KOPT-K1 (cell line): ENCODE data around the gene CCDC187.

ENCODE experiments used
- H3K27ac ChIP-seq: fragments of 200-600 bp; sonication (generic); 2 replicates; pipeline ENCODE4 v1.5.1; 2016; ENCODE audit warnings: antibody characterized with exemption, mild to moderate bottlenecking, low read depth, low read length; ENCODE audit not compliant: poor library complexity, severe bottlenecking
- H3K36me3 ChIP-seq: fragments of 200-600 bp; sonication (generic); 2 replicates; pipeline ENCODE4 v1.5.1; 2017; ENCODE audit warnings: antibody characterized with exemption, mild to moderate bottlenecking, low read length, moderate library complexity; ENCODE audit not compliant: insufficient read depth
- H3K9me3 ChIP-seq: fragments of 200-600 bp; sonication (generic); 2 replicates; pipeline ENCODE4 v1.5.1; 2017; ENCODE audit warnings: antibody characterized with exemption, low read length, mild to moderate bottlenecking; ENCODE audit not compliant: insufficient read depth, poor library complexity, severe bottlenecking

CCDC187 gene

DNA sequence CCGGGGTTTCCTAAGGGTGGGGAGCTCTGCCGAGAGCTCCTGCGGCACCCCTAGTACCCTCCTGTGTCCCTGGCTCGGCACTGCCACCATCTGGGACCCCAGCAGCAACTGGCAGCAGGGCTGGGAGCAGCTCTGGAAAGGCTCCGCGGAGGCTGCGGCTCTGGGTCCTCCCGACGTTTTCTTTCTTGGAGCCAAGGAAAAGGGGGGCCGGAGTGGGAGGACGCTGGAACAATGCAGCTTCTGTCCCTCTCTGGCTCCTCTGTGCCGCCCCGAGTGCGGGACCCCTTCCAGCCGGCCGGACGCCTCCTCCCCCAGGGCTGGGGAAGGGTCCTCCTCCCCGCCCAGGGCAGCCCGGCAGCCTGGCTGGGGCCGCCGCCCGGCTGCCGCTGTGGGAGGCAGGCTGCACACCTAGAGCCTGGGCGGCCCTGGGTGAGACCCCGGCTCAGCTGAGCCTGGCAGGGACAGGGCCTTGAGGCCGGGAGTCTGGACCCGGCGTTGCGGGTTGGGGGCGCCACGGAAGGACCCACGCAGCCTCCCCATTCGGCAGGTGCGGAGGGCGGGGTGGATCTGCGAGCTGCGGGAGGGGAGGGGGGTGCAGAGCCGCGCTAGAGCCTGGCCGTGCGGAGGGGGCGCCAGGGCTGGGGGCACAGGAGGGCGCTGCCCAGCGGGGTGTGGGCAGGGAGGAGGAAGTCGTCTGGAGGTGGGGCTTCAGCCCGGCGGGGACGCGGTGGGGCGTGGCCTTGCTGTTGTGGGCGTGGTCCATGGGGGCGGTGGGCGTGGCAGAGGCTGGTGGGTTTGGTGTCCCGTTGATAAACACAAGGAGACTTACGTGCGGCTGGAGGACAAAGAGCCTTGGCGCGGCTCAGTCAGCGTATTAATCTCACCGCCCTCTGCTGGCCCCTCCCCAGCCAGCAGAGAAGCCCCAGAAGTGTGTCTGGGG, 38.6 kb upstream of the CCDC187 start:
- Histone ChIP-seq H3K27ac (no peak overlapping the region), H3K9me3 (no peaks in the 10 kb centered on the region), H3K36me3 (no peaks in the 10 kb centered on the region)

DNA sequence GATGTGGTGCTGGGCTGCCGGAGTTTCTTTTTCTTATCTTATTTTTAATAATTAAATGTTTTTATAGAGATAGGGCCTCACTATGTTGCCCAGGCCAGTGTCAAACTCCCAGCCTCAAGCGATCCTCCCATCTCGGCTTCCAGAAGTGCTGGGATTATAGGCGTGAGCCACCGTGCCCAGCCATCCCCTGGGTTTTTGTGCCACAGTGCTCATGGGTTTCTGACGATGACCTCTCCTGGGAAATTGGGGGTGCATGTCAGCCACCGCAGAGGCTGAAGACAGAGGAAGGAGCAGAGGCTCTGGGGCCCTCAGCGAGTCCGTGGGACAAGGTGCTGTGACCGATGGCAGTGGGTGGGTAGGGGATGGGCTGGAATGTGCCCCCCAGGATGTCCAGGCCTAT, 37.9 kb upstream of the CCDC187 start:
- Histone ChIP-seq H3K27ac (no peak overlapping the region), H3K36me3 (no peaks in the 10 kb centered on the region), H3K9me3 (no peaks in the 10 kb centered on the region)

DNA sequence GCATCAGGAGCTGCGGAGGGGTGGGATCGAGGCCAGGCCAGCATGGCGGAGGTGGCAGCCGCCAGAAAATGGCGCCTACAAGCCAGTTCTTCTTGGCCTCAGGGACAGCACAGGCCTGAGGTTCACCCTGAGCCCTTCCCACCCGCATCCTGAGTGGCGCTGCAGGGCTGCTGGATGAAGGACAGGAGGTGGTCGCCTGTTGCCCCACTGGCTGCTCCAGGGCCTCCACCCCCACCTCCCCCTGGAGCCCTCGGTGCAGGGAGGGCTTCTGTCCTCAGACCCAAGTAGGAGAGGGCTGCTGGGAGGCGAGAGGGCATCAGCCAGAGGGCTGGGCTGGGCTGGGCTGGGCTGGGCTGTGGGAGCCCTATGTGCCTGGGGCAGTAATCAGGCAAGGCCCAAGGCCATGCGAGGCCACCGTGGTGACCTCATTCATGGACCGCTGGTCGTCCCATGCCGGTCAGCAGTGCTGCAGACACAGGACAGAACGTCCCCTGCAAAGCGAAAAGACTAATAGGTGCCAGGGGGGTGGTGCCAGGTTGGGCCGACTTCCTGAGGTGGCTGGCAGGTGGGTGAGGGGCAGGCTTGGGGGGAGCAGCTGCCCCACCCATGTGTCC, 37.3 kb upstream of the CCDC187 start:
- no peaks in the 10 kb centered on the region for H3K9me3 ChIP-seq
- H3K27ac ChIP-seq: no peak overlapping the region
- no peaks in the 10 kb centered on the region for H3K36me3 ChIP-seq

DNA sequence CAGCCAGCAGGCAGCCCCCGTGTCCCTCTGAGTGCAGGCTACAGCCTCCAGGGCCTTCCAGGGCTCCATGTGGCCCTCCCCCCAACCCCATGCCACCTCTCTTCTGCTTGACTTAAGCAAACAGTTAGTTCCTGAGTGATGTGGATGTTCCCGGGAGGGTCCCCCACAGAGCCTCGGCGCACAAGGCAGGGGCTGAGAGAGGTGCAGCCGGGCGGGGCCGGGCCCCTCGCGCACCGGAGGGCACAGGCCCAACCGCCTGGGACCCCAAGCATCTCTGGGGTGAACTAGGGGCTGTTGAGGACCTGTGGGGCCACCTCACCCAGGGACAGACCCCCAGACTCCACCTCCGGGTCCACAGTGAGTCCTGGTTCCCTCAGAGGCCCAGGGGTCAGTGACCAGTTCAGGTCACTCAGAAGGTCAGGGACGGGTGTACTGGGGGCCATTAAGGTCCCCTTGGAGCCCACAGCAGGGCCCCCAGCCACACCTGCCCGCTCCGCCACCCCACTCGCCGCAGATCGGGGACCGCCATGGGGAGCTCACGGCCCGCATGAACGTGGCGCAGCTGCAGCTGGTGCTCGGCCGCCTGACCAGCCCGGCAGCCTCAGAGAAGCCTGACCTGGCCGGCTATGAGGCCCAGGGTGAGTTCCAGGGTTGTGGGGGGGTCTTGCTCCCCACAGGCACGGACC, 36.6 kb upstream of the CCDC187 start:
- Histone ChIP-seq H3K27ac (no peak overlapping the region), H3K9me3 (no peaks in the 10 kb centered on the region), H3K36me3 (no peaks in the 10 kb centered on the region)

DNA sequence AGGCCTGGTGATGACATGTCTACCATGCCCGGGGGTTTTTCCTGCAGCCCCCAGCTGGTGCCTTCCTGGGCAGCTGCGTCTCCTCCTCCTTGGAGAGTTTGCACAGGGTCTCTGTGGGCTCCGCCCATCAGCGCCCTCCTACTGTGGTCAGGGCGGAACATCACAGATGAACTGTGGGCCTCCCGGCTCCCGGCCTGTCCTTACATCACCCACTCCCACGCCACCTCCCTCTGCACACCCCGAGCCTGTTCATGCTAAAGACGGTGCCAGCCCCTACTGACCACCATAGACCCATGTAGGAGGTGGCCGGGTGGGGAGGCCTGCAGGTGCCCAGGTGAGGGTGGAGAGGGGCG, 36.0 kb upstream of the CCDC187 start:
- Histone ChIP-seq H3K9me3 (no peaks in the 10 kb centered on the region), H3K36me3 (no peaks in the 10 kb centered on the region), H3K27ac (no peak overlapping the region)

DNA sequence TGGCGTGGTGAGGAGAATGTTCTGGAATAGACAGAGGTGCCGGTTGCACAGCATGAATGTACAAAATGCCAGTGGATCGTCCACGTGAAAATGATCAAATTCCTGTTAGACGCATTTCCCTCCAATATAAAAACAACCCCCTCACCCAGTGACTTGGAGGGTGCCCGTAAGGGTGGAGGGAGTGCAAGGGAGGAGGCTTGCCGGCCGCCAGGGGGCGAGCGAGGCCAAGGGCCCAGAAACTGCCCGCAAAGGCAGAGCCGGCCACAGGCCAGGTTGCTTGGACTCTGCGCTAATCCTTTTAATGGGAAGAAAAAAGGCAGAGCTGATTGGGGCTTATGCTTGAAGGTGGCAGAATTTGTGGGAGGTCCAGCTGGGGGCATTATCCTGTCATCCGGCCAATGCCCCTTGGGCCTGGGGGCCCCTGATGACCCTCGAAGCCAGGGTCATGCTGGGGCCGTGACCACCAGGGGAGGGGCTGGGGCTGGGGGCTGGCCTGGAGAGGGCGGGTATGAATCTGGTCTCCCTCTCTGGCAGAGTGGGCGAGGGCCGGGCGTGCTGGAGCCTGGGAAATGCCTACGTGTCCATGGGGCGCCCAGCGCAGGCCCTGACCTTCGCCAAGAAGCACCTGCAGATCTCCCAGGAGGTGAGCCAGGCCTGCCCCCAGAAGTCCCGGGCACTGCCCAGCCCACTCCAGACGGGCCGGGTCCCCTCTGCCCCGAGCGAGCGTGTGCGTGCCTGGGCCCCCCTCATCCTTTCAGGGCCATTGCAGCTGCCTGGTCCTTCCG, 35.5 kb upstream of the CCDC187 start:
- H3K36me3 ChIP-seq: no peaks in the 10 kb centered on the region
- no peak overlapping the region for H3K27ac ChIP-seq
- no peaks in the 10 kb centered on the region for H3K9me3 ChIP-seq

DNA sequence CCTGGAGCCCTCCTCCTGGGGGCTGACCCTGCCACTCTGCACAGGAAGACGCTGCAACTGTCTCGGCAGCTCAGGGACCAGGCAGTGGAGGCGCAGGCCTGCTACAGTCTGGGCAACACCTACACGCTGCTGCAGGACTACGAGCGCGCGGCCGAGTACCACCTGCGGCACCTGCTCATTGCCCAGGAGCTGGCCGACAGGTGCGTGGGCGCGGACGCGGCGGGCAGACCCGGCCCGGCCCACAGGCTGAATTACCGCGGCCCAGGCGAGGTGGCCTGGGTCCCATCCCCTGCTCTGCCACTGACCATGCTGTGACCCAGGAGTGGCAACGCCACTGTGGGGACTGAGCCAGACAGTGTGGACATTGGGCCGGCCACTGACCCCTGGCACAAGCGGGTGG, 34.6 kb upstream of the CCDC187 start:
- H3K9me3 ChIP-seq: no peaks in the 10 kb centered on the region
- no peaks in the 10 kb centered on the region for H3K36me3 ChIP-seq
- no peak overlapping the region for H3K27ac ChIP-seq

DNA sequence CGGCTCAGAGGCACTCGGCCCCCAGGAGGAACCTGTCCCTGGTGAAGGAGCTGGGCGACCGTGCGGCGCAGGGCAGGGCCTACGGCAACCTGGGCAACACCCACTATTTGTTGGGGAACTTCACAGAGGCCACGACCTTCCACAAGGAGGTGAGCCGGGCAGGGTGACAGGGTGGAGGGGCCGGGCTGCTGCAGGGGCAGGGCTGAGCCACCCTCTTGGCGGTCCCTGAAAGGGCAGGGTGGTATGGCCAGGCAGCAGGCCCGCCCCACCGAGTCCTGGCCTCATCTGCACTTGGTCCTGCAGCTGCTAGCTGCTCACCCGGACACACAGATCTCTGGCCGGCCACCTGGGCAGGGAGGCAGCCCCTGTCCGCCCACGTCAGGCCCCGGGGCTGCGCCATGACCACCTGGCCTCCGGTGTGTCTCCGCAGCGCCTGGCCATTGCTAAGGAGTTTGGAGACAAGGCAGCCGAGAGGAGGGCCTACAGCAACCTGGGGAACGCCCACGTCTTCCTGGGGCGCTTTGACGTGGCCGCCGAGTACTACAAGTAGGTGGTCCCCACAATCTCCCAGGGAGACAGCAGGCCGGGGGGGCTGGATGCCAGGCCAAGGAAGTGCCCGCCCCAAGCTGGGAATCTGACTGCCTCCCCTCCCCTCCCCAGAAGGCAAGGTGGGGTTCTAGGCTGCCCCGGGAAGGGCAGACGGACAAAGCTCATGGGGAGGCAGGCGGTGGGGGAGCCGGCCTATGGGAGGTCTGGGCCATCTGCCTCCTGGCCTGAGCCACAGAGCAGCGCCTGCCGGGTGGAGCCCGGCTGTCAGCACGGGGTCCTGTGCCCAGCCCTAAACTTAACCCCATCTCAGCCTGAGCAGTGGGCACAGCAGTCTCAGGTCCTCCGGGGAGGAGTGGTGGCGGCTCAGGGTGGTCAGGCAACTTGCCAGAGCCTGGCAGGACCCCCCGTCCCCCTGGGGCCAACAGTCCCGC, 33.8 kb upstream of the CCDC187 start:
- H3K27ac ChIP-seq: no peak overlapping the region
- no peaks in the 10 kb centered on the region for H3K36me3 ChIP-seq
- H3K9me3 ChIP-seq: no peaks in the 10 kb centered on the region

DNA sequence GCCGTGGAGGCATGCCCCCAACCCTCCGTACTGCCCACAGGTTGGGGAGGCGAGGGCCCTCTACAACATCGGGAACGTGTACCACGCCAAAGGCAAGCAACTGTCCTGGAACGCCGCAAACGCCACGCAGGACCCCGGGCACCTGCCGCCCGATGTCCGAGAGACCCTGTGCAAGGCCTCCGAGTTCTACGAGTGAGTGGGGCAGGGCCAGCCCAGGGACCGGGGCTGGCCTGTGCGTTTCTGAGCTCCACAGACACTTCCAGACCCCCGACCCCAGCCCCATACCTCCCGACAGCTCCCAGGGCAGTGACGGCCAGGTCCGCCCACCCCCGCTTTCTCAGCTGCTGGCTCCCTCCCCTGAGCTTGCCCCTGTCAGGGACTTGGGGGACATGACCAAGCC, 33.0 kb upstream of the CCDC187 start:
- Histone ChIP-seq H3K27ac (no peak overlapping the region), H3K9me3 (no peaks in the 10 kb centered on the region), H3K36me3 (no peaks in the 10 kb centered on the region)

DNA sequence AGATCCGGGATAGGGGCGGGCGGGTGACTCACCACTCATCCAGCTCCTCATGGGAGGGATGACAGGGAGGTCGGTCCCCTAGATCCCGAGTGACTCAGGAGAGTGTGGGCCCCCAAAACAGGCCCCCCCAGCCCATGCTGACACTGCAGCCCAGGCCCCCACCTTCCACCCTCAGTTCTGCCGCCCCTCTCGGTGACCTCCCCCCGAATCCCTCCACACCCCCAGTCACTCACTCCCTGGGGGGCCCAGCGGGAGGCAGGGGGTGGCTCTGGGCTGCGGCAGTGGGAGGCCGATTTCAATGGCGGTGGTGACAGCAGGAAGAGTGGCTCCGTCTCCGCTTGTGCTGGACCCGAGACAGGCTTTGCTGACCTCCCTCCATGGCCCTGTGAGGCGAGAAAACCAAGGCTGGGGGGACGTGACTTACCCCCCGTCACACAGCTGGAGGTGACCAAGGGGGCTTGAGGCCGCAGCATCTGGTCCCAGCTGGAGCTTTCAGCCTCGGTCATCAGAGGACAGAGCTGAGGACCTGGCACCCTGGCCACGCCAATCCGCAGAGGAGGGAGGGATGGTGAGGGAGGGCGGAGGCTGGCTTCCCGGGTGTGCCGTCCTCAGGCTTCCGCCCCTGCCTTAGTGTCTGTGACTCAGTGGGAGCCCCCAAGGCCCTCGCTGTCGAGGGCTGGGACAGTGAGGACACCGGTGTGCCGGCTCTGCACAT, 32.4 kb upstream of the CCDC187 start:
- Histone ChIP-seq H3K27ac (no peak overlapping the region), H3K36me3 (no peaks in the 10 kb centered on the region)

DNA sequence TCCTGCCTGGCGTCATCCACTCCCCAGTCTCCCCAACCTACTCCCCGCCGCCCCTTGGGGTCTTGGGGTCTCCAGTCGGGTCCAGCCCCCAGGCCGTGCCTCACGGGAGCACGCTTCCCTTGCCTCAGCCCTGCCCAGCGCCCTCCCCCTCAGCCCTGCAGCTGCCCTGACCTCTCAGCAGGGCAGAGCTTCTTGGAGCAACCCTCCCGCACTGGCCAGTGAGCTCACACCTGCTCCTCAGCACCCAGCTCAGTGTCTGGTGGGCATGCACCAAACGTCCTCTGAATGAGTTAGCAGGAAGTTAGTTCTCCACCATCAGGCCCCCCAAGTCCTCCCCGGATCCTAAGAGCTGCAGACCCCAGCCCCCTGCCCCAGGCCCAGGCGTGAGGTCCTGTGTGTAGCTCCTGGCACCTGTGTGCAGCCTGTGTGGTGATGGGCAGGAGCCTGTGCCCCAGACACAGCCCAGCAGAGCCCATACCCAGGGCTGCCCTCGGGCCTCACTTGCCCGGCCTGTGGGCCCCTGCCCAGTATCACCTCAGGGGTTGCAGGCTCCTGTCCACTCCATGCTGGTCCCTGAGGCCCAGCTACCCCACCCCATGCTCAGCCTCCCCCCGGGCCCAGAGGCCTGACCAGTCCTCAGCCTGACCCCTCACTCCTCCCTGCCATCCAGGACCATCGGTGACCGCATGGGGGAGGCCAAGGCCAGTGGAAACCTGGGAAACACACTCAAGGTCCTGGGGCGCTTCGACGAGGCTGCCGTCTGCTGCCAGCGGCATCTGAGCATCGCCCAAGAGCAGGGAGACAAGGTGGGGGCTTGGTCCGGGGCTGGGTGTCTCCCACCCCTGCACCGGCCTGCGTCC, 31.6 kb upstream of the CCDC187 start:
- Histone ChIP-seq H3K9me3 (no peaks in the 10 kb centered on the region), H3K36me3 (no peaks in the 10 kb centered on the region), H3K27ac (no peak overlapping the region)

More for the DNA sequence above, 32.4 kb upstream of the CCDC187 start:
- no peaks in the 10 kb centered on the region for H3K9me3 ChIP-seq

DNA sequence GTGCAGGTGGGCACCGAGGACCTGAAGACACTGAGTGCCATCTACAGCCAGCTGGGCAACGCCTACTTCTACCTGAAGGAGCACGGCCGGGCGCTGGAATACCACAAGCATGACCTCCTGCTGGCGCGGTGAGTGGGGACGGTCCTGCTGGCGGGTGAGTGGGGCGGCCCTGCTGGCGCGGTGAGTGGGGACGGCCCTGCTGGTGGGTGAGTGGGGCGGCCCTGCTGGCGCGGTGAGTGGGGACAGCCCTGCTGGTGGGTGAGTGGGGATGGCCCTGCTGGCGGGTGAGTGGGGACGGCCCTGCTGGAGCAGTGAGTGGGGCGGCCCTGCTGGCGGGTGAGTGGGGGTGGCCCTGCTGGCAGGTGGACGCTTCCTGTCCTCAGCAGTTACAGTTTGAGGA, 30.6 kb upstream of the CCDC187 start:
- Histone ChIP-seq H3K27ac (no peak overlapping the region), H3K9me3 (no peaks in the 10 kb centered on the region), H3K36me3 (no peaks in the 10 kb centered on the region)

DNA sequence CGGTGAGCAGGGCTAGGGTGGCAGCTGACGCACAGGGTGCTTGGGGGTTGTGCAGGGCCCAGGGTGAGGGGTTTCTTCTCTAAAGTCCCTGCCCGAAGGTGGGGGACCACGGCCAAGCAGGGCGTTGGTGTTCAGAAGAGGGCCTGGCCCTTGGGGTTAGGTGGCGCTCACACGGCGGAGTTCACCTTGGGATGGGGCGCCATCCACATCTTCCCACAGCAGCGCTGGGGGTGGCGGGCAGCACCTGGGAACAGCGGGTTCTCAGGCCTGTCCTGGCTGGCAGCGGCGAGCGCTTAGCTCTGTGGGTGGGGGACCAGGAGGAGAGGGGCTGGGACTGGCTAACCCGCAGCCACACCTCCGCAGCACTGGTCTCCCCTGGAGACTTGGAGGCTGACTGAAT, 29.6 kb upstream of the CCDC187 start:
- H3K27ac ChIP-seq: no peak overlapping the region
- no peaks in the 10 kb centered on the region for H3K36me3 ChIP-seq
- no peaks in the 10 kb centered on the region for H3K9me3 ChIP-seq
